Smooth muscle cell (in vitro differentiated cells): ENCODE data around the gene NOL9. TPM values are rescaled to one million over a fixed set of nuclear protein-coding genes. Genes with fewer than 3 reads are reported as not detected.
A peak's percentile ranks its signal among the peaks of the same experiment; 100 is the strongest.

Source experiments
- DNase-seq: peaks from one replicate; lab custom pipeline; 2025; ENCODE audit not compliant: unreplicated experiment; lab: John Stamatoyannopoulos, UW
- H2AFZ ChIP-seq: fragments of 200-600 bp; sonication (generic); 2 replicates; pipeline ENCODE4 v1.6.0; 2016; ENCODE audit warnings: antibody characterized with exemption, low read depth, mild to moderate bottlenecking
- H3F3A ChIP-seq: fragments of 200-600 bp; sonication (generic); 2 replicates; pipeline ENCODE4 v1.6.0; 2017; ENCODE audit warnings: antibody characterized with exemption, low read depth
- H3K27ac ChIP-seq: fragments of 200-600 bp; sonication (generic); 2 replicates; pipeline ENCODE4 v1.5.1; 2016; ENCODE audit warnings: low read depth, mild to moderate bottlenecking
- H3K27me3 ChIP-seq: fragments of 200-600 bp; sonication (generic); 2 replicates; pipeline ENCODE4 v1.6.1; 2016; ENCODE audit warnings: low read depth, mild to moderate bottlenecking
- H3K36me3 ChIP-seq: fragments of 200-600 bp; sonication (generic); 2 replicates; pipeline ENCODE4 v1.5.1; 2016; ENCODE audit warnings: low read depth
- H3K4me1 ChIP-seq: fragments of 200-600 bp; sonication (generic); 2 replicates; pipeline ENCODE4 v1.5.1; 2016; ENCODE audit warnings: low read depth
- H3K4me2 ChIP-seq: fragments of 200-600 bp; sonication (generic); 2 replicates; pipeline ENCODE4 v1.6.0; 2016; ENCODE audit warnings: mild to moderate bottlenecking
- H3K4me3 ChIP-seq: fragments of 200-600 bp; sonication (generic); 2 replicates; pipeline ENCODE4 v1.5.1; 2016; ENCODE audit warnings: mild to moderate bottlenecking
- H3K79me2 ChIP-seq: fragments of 200-600 bp; sonication (generic); 2 replicates; pipeline ENCODE4 v1.6.0; 2016; ENCODE audit warnings: low read depth, mild to moderate bottlenecking
- H3K9ac ChIP-seq: fragments of 200-600 bp; sonication (generic); 2 replicates; pipeline ENCODE4 v1.6.0; 2016; ENCODE audit warnings: low read depth
- H3K9me3 ChIP-seq: fragments of 200-600 bp; sonication (generic); replicated peaks from 2 replicates; pipeline ENCODE4 v1.5.1; 2016; ENCODE audit warnings: low read depth
- H4K20me1 ChIP-seq: fragments of 200-600 bp; sonication (generic); 2 replicates; pipeline ENCODE4 v1.6.0; 2016; ENCODE audit warnings: low read depth
- WGBS: methylation state at CpG from one replicate; pipeline ENCODE4 v1.1.7; 2016; ENCODE audit warnings: low lambda C conversion rate; 5-methylcytosine and 5-hydroxymethylcytosine counted together
- polyA plus RNA-seq: library from polyadenylated mRNA; unstranded; fragments of >200 nt; fragmentation: Nextera tagmentation; extraction: Ambion mirVana; gene quantifications from 2 replicates; pipeline ENCODE4 v1.2.1, GENCODE V29; 2016
- small RNA-seq: library from RNA; depleted of rRNA; stranded (forward); fragments of <200 nt; gene quantifications from one replicate; pipeline ENCODE3, GENCODE V24; 2014
- total RNA-seq: library from RNA; depleted of rRNA; stranded (reverse); fragments of >200 nt; gene quantifications from 2 replicates; pipeline ENCODE4 v1.2.3, GENCODE V29; 2014
- TF ChIP-seq, protein P1 (sequence below): fragments of 200-600 bp; sonication (generic); IDR thresholded peaks from 2 replicates; pipeline ENCODE4 v1.5.1; 2017; ENCODE audit warnings: borderline replicate concordance, mild to moderate bottlenecking, antibody characterized with exemption; ENCODE audit not compliant: insufficient read depth, poor library complexity, severe bottlenecking

Gene NOL9
- total and polyA plus RNA-seq, 2 experiments from 2014 or later = 8.1 to 12.0 TPM

DNA sequence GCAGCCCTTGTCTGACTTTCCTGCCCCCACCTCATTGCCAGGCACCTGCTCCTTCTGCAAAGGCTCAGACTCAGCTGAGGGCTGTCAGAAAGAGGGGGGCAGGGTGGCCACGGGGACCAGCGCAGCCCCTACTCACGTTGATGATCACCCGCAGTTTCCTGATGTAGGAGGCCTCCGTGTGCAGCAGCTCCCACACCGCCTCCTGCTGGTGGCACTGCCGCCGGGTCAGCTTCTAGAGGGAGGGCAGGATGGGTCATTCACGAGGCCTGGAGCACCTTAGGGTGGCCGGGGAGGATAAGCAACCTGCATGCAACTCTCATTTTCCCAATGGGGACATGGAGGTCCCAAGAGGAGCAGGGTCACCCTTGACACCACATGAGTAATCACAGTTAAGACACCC, 81.9 kb downstream of the NOL9 start:
- TF ChIP-seq, protein P1, sequence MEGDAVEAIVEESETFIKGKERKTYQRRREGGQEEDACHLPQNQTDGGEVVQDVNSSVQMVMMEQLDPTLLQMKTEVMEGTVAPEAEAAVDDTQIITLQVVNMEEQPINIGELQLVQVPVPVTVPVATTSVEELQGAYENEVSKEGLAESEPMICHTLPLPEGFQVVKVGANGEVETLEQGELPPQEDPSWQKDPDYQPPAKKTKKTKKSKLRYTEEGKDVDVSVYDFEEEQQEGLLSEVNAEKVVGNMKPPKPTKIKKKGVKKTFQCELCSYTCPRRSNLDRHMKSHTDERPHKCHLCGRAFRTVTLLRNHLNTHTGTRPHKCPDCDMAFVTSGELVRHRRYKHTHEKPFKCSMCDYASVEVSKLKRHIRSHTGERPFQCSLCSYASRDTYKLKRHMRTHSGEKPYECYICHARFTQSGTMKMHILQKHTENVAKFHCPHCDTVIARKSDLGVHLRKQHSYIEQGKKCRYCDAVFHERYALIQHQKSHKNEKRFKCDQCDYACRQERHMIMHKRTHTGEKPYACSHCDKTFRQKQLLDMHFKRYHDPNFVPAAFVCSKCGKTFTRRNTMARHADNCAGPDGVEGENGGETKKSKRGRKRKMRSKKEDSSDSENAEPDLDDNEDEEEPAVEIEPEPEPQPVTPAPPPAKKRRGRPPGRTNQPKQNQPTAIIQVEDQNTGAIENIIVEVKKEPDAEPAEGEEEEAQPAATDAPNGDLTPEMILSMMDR = peak; percentile 32
- DNase-seq = no peak
- WGBS = 90% methylated on average over 10 of the region's 10 CpGs
- no peaks in the 10 kb centered on the region for H3K4me1 ChIP-seq
- no peak overlapping the region for H3K9ac ChIP-seq
- no peak overlapping the region for H2AFZ ChIP-seq
- H3K4me2 ChIP-seq = no peak overlapping the region
- H3K27me3 ChIP-seq = no peaks in the 10 kb centered on the region
- no peak overlapping the region for H3K4me3 ChIP-seq
- H3K9me3 ChIP-seq = no peaks in the 10 kb centered on the region
- no peaks in the 10 kb centered on the region for H3K79me2 ChIP-seq
- H4K20me1 ChIP-seq = peaks cover 54% of the 10 kb centered on the region
- no peak overlapping the region for H3K27ac ChIP-seq
- no peaks in the 10 kb centered on the region for H3K36me3 ChIP-seq
- H3F3A ChIP-seq = no peaks in the 10 kb centered on the region

DNA sequence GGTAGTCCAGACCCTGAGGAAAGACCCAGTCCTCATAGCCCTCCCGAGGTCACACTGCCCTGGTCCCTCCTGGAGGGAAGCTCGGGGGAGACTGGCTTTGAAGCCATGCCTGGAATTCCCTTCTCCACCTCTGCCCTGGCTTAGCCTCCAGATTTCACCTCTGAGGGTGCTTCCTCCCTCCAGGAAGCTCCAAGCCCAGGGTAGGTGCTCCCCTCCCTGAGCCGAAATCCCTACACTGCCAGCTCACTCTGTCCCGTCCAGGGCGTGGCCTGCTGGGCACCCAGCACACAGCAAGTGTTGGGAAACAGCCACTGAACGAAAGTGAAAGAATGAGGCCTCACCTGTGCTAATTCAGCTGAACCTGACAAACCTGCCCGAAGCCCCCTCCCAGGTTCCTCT, 82.3 kb downstream of the NOL9 start:
- no peaks in the 10 kb centered on the region for H3K27me3 ChIP-seq
- H3K79me2 ChIP-seq = no peaks in the 10 kb centered on the region
- H3K4me1 ChIP-seq = no peaks in the 10 kb centered on the region
- WGBS = 85% methylated on average over 7 of the region's 7 CpGs
- H3K36me3 ChIP-seq = no peaks in the 10 kb centered on the region
- H2AFZ ChIP-seq = no peak overlapping the region
- TF ChIP-seq, protein P1 = no peak
- H3K27ac ChIP-seq = no peak overlapping the region
- no peak overlapping the region for H3K4me2 ChIP-seq
- no peaks in the 10 kb centered on the region for H3K9me3 ChIP-seq
- DNase-seq = no peak
- H4K20me1 ChIP-seq = peaks cover 54% of the 10 kb centered on the region
- H3K4me3 ChIP-seq = no peak overlapping the region
- H3F3A ChIP-seq = no peaks in the 10 kb centered on the region
- H3K9ac ChIP-seq = no peak overlapping the region

Small RNA genes lying within 50 kb of the gene (small RNA-seq; reads per million reads assigned to genes)
- gene RNU6-731P = not detected

Other genes starting within 250 kb of the NOL9 start
- gene ACOT7, start 160.7 kb downstream of the NOL9 start, total RNA-seq = 16.4 and 19.5 TPM in 2 replicates
- 53.6 and 53.8 TPM in 2 replicates for gene ACOT7, start 160.7 kb downstream of the NOL9 start, polyA plus RNA-seq
- 4.6 and 5.6 TPM in 2 replicates for gene HES2, start 134.6 kb downstream of the NOL9 start, total RNA-seq
- 1.7 and 11.1 TPM in 2 replicates for gene HES2, start 134.6 kb downstream of the NOL9 start, polyA plus RNA-seq
- not detected in 2 replicates for gene ESPN, start 129.7 kb downstream of the NOL9 start, total RNA-seq
- 1.1 and 2.6 TPM in 2 replicates for gene ESPN, start 129.7 kb downstream of the NOL9 start, polyA plus RNA-seq
- gene TNFRSF25, start 88.3 kb downstream of the NOL9 start, total RNA-seq = 9.6 and 19.8 TPM in 2 replicates
- gene TNFRSF25, start 88.3 kb downstream of the NOL9 start, polyA plus RNA-seq = 10.1 and 17.7 TPM in 2 replicates
- gene PLEKHG5, start 62.8 kb downstream of the NOL9 start, total RNA-seq = 14.5 and 16.1 TPM in 2 replicates
- 10.6 and 17.8 TPM in 2 replicates for gene PLEKHG5, start 62.8 kb downstream of the NOL9 start, polyA plus RNA-seq
- gene TAS1R1, start 794 bp upstream of the NOL9 start, total RNA-seq = not detected in 2 replicates
- gene TAS1R1, start 794 bp upstream of the NOL9 start, polyA plus RNA-seq = 0.27 TPM in 1 of 2 replicates, not detected in the other
- gene ZBTB48, start 25.5 kb upstream of the NOL9 start, total RNA-seq = 9.7 and 26.4 TPM in 2 replicates
- gene ZBTB48, start 25.5 kb upstream of the NOL9 start, polyA plus RNA-seq = 16.3 and 20.5 TPM in 2 replicates
- gene KLHL21, start 48.4 kb upstream of the NOL9 start, total RNA-seq = 12.0 and 13.2 TPM in 2 replicates
- gene KLHL21, start 48.4 kb upstream of the NOL9 start, polyA plus RNA-seq = 12.6 and 16.2 TPM in 2 replicates
- gene PHF13, start 59.2 kb upstream of the NOL9 start, total RNA-seq = 10.2 and 10.4 TPM in 2 replicates
- gene PHF13, start 59.2 kb upstream of the NOL9 start, polyA plus RNA-seq = 12.3 and 14.0 TPM in 2 replicates
- gene THAP3, start 70.4 kb upstream of the NOL9 start, total RNA-seq = 10.5 and 14.2 TPM in 2 replicates
- 29.3 and 34.8 TPM in 2 replicates for gene THAP3, start 70.4 kb upstream of the NOL9 start, polyA plus RNA-seq
- 25.5 and 34.2 TPM in 2 replicates for gene DNAJC11, start 147.3 kb upstream of the NOL9 start, total RNA-seq
- gene DNAJC11, start 147.3 kb upstream of the NOL9 start, polyA plus RNA-seq = 35.7 and 41.8 TPM in 2 replicates
- gene CAMTA1, start 230.9 kb upstream of the NOL9 start, total RNA-seq = 127 and 145 TPM in 2 replicates
- 139 and 156 TPM in 2 replicates for gene CAMTA1, start 230.9 kb upstream of the NOL9 start, polyA plus RNA-seq